Fibroblast of pulmonary artery (primary cell): ENCODE data around the gene PAQR6.

Experiments used
- DNase-seq: peaks from one replicate; pipeline ENCODE4 v3.0.0-alpha.2; 2010; ENCODE audit warnings: low read depth
- H3K4me3 ChIP-seq: replicated peaks from 2 replicates; pipeline ENCODE4 v1.5.1; 2011; ENCODE audit warnings: low read depth, mild to moderate bottlenecking, control low read depth, low read length, moderate library complexity
- TF ChIP-seq, protein P1 (sequence below): IDR thresholded peaks from 2 replicates; pipeline ENCODE4 v1.5.1; 2011; ENCODE audit warnings: mild to moderate bottlenecking, control low read depth, low read length, inconsistent platforms; ENCODE audit errors: missing control alignments

The PAQR6 gene

GRCh38 chr1:156286061-156286460 lies 38.2 kb upstream of the PAQR6 start:
- no peak overlapping the region for H3K4me3 ChIP-seq
- TF ChIP-seq, protein P1, sequence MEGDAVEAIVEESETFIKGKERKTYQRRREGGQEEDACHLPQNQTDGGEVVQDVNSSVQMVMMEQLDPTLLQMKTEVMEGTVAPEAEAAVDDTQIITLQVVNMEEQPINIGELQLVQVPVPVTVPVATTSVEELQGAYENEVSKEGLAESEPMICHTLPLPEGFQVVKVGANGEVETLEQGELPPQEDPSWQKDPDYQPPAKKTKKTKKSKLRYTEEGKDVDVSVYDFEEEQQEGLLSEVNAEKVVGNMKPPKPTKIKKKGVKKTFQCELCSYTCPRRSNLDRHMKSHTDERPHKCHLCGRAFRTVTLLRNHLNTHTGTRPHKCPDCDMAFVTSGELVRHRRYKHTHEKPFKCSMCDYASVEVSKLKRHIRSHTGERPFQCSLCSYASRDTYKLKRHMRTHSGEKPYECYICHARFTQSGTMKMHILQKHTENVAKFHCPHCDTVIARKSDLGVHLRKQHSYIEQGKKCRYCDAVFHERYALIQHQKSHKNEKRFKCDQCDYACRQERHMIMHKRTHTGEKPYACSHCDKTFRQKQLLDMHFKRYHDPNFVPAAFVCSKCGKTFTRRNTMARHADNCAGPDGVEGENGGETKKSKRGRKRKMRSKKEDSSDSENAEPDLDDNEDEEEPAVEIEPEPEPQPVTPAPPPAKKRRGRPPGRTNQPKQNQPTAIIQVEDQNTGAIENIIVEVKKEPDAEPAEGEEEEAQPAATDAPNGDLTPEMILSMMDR = no peak
- no peak for DNase-seq

GRCh38 chr1:156285437-156285836 lies 37.6 kb upstream of the PAQR6 start:
- DNase-seq = no peak
- H3K4me3 ChIP-seq = no peak overlapping the region
- TF ChIP-seq, protein P1 = no peak

GRCh38 chr1:156284757-156285156 lies 36.9 kb upstream of the PAQR6 start:
- no peak overlapping the region for H3K4me3 ChIP-seq
- DNase-seq = no peak
- TF ChIP-seq, protein P1 = no peak

DNA sequence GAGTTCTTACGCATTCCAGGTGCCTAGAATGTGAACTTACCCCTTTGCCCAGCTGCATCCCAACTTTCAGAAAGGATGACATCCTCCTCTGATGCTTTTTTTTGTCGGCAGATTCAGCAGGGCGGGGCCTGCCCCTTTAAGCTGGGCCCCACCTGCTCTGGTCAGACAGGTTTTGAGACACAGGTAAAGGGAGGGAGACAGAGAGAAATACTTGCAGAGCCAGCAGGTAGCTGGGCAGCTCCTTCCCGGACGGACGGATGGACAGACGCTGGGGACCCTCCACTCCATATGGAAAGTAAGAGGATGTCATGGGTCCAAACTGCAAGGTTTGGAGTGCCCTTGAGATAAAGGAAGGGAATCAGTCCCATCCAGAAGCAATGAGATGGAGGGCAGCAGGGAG lies 36.3 kb upstream of the PAQR6 start, which contains the start of gene TMEM79:
Gene TMEM79, plus strand, starts transcription at position 214 of the 400 bp plus-strand sequence. CDS start 902 bp downstream, outside the sequence.
- TF ChIP-seq, protein P1 = no peak
- no peak for DNase-seq
- peak within 1 kb of the TSS; percentile 93 for H3K4me3 ChIP-seq

DNA sequence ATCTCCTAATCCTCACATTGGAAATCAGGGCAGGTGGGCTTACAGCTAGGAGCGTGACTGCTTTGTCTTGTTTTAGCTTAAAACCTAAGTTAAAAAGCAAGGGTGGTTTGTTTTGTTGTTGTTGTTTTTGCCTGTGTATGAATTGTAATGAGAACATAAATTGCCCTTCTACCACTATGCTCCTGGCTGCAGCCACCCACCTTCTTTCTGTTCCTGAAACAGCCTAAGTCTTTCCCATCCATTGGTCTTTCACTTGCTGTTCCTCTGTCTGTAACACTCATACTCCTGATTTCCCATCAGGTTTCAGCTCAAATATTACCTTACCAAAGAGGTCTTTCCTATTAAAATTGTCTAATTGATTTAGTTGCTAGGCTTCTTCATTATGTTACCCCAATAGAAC lies 35.7 kb upstream of the PAQR6 start:
- TF ChIP-seq, protein P1 = no peak
- DNase-seq = no peak
- H3K4me3 ChIP-seq = peak overlapping the region; percentile 93

GRCh38 chr1:156282479-156283222 lies 34.8 kb upstream of the PAQR6 start, which contains the start of gene SMG5:
Gene SMG5, minus strand, starts transcription at chr1:156282825. Its CDS starts 145 bp downstream, at chr1:156282680.
- peak within 1 kb of the TSS; percentile 93 for H3K4me3 ChIP-seq
- TF ChIP-seq, protein P1 = no peak
- peak; percentile 100 for DNase-seq
